ENCODE data around the gene ADAMTSL2.

ADAMTSL2 gene

GRCh38 chr9:133576875-133577736 is 42.6 kb downstream of the ADAMTSL2 start:
- no peak for DNase-seq

- no peak for DNase-seq
Measured at GRCh38 chr9:133577737-133578112, 43.2 kb downstream of the ADAMTSL2 start.

GRCh38 chr9:133578524-133579441 is 44.3 kb downstream of the ADAMTSL2 start:
- DNase-seq = no peak

GRCh38 chr9:133579601-133580418 is 45.3 kb downstream of the ADAMTSL2 start:
- DNase-seq = no peak

- DNase-seq = no peak
Measured at GRCh38 chr9:133580419-133580738, 45.9 kb downstream of the ADAMTSL2 start.

- no peak for DNase-seq
Measured at GRCh38 chr9:133581011-133581410, 46.5 kb downstream of the ADAMTSL2 start.

- DNase-seq = no peak
Measured at GRCh38 chr9:133581513-133582343, 47.2 kb downstream of the ADAMTSL2 start.

GRCh38 chr9:133582501-133583045 is 48.1 kb downstream of the ADAMTSL2 start:
- no peak for DNase-seq

- DNase-seq = no peak
Measured at GRCh38 chr9:133583111-133583510, 48.6 kb downstream of the ADAMTSL2 start.

GRCh38 chr9:133583586-133583985 is 49.1 kb downstream of the ADAMTSL2 start:
- no peak for DNase-seq

- no peak for DNase-seq
Measured at GRCh38 chr9:133584167-133584558, 49.7 kb downstream of the ADAMTSL2 start.

- DNase-seq = no peak
Measured at GRCh38 chr9:133584559-133585476, 50.3 kb downstream of the ADAMTSL2 start.

GRCh38 chr9:133585481-133586351 is 51.2 kb downstream of the ADAMTSL2 start:
- DNase-seq = no peak

- DNase-seq = no peak
Measured at GRCh38 chr9:133587051-133587450, 52.5 kb downstream of the ADAMTSL2 start.

GRCh38 chr9:133587466-133587865 is 53.0 kb downstream of the ADAMTSL2 start:
- no peak for DNase-seq

- no peak for DNase-seq
Measured at GRCh38 chr9:133589454-133590227, 55.1 kb downstream of the ADAMTSL2 start.

GRCh38 chr9:133590231-133590855 is 55.8 kb downstream of the ADAMTSL2 start:
- DNase-seq = no peak

Data from right forelimb (tissue), 1 donor.